Motor neuron (in vitro differentiated cells): Measurements from ENCODE around the gene OTOS. TPM values are rescaled to one million over a fixed set of nuclear protein-coding genes. Genes with fewer than 3 reads are reported as not detected.
A peak's percentile ranks its signal among the peaks of the same experiment; 100 is the strongest.

Experiments
- ATAC-seq, 8 experiments: fragments of 200-7000 bp; cut with Tn5 transposase; replicated peaks in 6 of 8; 2 replicates each; pipeline ENCODE4 v1.8.0; 2021; ENCODE audit warnings: mild to moderate bottlenecking in 8 of 8, moderate library complexity in 8 of 8
- H3K27ac ChIP-seq, 2 donors: fragments of 250-450 bp; sonication (Bioruptor Pico); 2 replicates each; pipeline ENCODE4 v1.9.0; 2021; ENCODE audit warnings: antibody characterized with exemption in 2 of 2, mild to moderate bottlenecking in 2 of 2, moderate library complexity in 1 of 2
- H3K4me1 ChIP-seq, 2 donors: fragments of 250-450 bp; sonication (Bioruptor Pico); replicated peaks in 1 of 2; 2 replicates each; pipeline ENCODE4 v1.6.1; 2021; ENCODE audit warnings: antibody characterized with exemption in 2 of 2, mild to moderate bottlenecking in 2 of 2, moderate library complexity in 1 of 2
- H3K4me3 ChIP-seq, 5 donors: fragments of 250-450 bp; sonication (Bioruptor Pico); 2 replicates each; pipeline ENCODE4 v1.9.0; 2021; ENCODE audit warnings: antibody characterized with exemption in 5 of 5, mild to moderate bottlenecking in 5 of 5, moderate library complexity in 4 of 5
- WGBS, 10 experiments: fragments of 450-650 bp; shearing (Covaris generic); methylation state at CpG; one replicate each; pipeline ENCODE4 v1.0.0; 2022; 5-methylcytosine and 5-hydroxymethylcytosine counted together
- in situ Hi-C, 9 experiments: fragments of 400-800 bp; cut with MboI; loops; one replicate each; pipeline ENCODE4 v1.15.0; 2021; ENCODE audit warnings: low sequenced_read_pairs in 9 of 9, low pct_unique_long_range_greater_than_20kb in 2 of 9; ENCODE audit not compliant: unreplicated experiment in 9 of 9
- total RNA-seq, 8 experiments: library from RNA; unstranded; fragments of 300-600 nt; gene quantifications; 2 replicates each; pipeline versions ENCODE4 v1.2.3 to v1.2.4, GENCODE V29; 2022

OTOS gene
- total RNA-seq, 8 experiments from 2014 or later = not detected

GRCh38 chr2:240138254-240138984 lies 2.0 kb downstream of the OTOS start:
- ATAC-seq = no peak
- in situ Hi-C loops = no loop called here
- Histone ChIP-seq H3K4me1 (peaks cover 6 to 8% of the 10 kb centered on the region in 2 donors), H3K27ac (no peak overlapping the region), H3K4me3 (no peak overlapping the region)
- WGBS, 10 experiments = 30 to 94% (median 50%) methylated on average over 1 to 6 of the region's 9 CpGs; no CpG with 5 or more reads in 5 of the 10 experiments

GRCh38 chr2:240137596-240138253 lies 2.7 kb downstream of the OTOS start:
- WGBS, 10 experiments = 40 to 100% (median 83%) methylated on average over 1 to 2 of the region's 19 CpGs; no CpG with 5 or more reads in 3 of the 10 experiments
- in situ Hi-C loops = no loop called here
- no peak overlapping the region for H3K27ac ChIP-seq
- H3K4me1 ChIP-seq = peaks cover 6 to 8% of the 10 kb centered on the region in 2 donors
- H3K4me3 ChIP-seq = no peak overlapping the region
- no peak for ATAC-seq

- Histone ChIP-seq H3K4me3 (peak overlapping the region; percentile 84 to 94 (median 91)), H3K4me1 (peaks cover 6 to 8% of the 10 kb centered on the region in 2 donors), H3K27ac (no peak overlapping the region)
- 20 to 100% (median 80%) methylated on average over 1 to 10 of the region's 36 CpGs; no CpG with 5 or more reads in 2 of the 10 experiments for WGBS, 10 experiments
- peak in 1 of 8 experiments; percentile 4 for ATAC-seq
- in situ Hi-C loops = no loop called here
These were observed 3.7 kb downstream of the OTOS start for GRCh38 chr2:240136671-240137292.

- H3K27ac ChIP-seq = peak within 1 kb of the TSS; percentile 36 to 80
- H3K4me3 ChIP-seq = peak within 1 kb of the TSS; percentile 84 to 94 (median 91)
- in situ Hi-C loops = no loop called here
- peaks cover 6 to 8% of the 10 kb centered on the region in 2 donors for H3K4me1 ChIP-seq
- peak; percentile 96 to 99 (median 98) for ATAC-seq
- WGBS, 10 experiments = 0% methylated on average over 6 to 12 of the region's 79 CpGs; no CpG with 5 or more reads in 7 of the 10 experiments
These were observed 4.3 kb downstream of the OTOS start, which contains the start of gene COPS9 for GRCh38 chr2:240136013-240136670. TSS of gene COPS9 (minus strand) at chr2:240136305. CDS start at chr2:240136284, 21 bp downstream.

GRCh38 chr2:240135706-240136012 lies 4.8 kb downstream of the OTOS start:
- peak overlapping the region; percentile 84 to 94 (median 91) for H3K4me3 ChIP-seq
- in situ Hi-C loops = no loop called here
- peaks cover 6 to 8% of the 10 kb centered on the region in 2 donors for H3K4me1 ChIP-seq
- WGBS, 10 experiments = 0% methylated on average over 2 to 9 of the region's 17 CpGs; no CpG with 5 or more reads in 7 of the 10 experiments
- no peak for ATAC-seq
- peak overlapping the region; percentile 36 to 80 for H3K27ac ChIP-seq

GRCh38 chr2:240134956-240135520 lies 5.4 kb downstream of the OTOS start:
- WGBS, 10 experiments = 40 to 90% (median 70%) methylated on average over 1 to 8 of the region's 15 CpGs; no CpG with 5 or more reads in 1 of the 10 experiments
- in situ Hi-C loops = no loop called here

GRCh38 chr2:240134466-240134865 lies 6.0 kb downstream of the OTOS start:
- in situ Hi-C loops = no loop called here
- Histone ChIP-seq H3K4me3 (peak overlapping the region in 2 of 5 donors; percentile 87 to 91), H3K4me1 (peaks cover 6 to 8% of the 10 kb centered on the region in 2 donors), H3K27ac (no peak overlapping the region)
- WGBS, 10 experiments = 83 to 100% (median 90%) methylated on average over 3 to 5 of the region's 6 CpGs; no CpG with 5 or more reads in 4 of the 10 experiments
- no peak for ATAC-seq

More at GRCh38 chr2:240134956-240135520, 5.4 kb downstream of the OTOS start:
- no peak for ATAC-seq
- peak overlapping the region; percentile 84 to 94 (median 91) for H3K4me3 ChIP-seq
- H3K4me1 ChIP-seq = peaks cover 6 to 8% of the 10 kb centered on the region in 2 donors
- H3K27ac ChIP-seq = no peak overlapping the region

- in situ Hi-C loops = no loop called here
- no peak overlapping the region for H3K27ac ChIP-seq
- H3K4me1 ChIP-seq = peaks cover 6 to 8% of the 10 kb centered on the region in 2 donors
- 60 to 100% (median 96%) methylated on average over 1 to 4 of the region's 10 CpGs; no CpG with 5 or more reads in 3 of the 10 experiments for WGBS, 10 experiments
- H3K4me3 ChIP-seq = no peak overlapping the region
- no peak for ATAC-seq
These were observed 7.1 kb downstream of the OTOS start for GRCh38 chr2:240133401-240133800.

GRCh38 chr2:240132651-240132980 lies 7.8 kb downstream of the OTOS start:
- Histone ChIP-seq H3K4me1 (peaks cover 6 to 8% of the 10 kb centered on the region in 2 donors), H3K27ac (no peak overlapping the region), H3K4me3 (no peak overlapping the region)
- in situ Hi-C loops = no loop called here
- no peak for ATAC-seq
- 86 to 100% (median 94%) methylated on average over 2 to 3 of the region's 5 CpGs; no CpG with 5 or more reads in 7 of the 10 experiments for WGBS, 10 experiments

- in situ Hi-C loops = no loop called here
- Histone ChIP-seq H3K4me3 (no peak overlapping the region), H3K27ac (no peak overlapping the region), H3K4me1 (peaks cover 6 to 8% of the 10 kb centered on the region in 2 donors)
- WGBS, 10 experiments = 87 to 100% (median 93%) methylated on average over 3 to 9 of the region's 22 CpGs; no CpG with 5 or more reads in 5 of the 10 experiments
- ATAC-seq = no peak
These were observed 8.4 kb downstream of the OTOS start for GRCh38 chr2:240131941-240132650.

GRCh38 chr2:240131296-240131695 lies 9.2 kb downstream of the OTOS start:
- in situ Hi-C loops = no loop called here
- no peak for ATAC-seq
- H3K4me3 ChIP-seq = no peak overlapping the region
- no peak overlapping the region for H3K27ac ChIP-seq
- peaks cover 6% of the 10 kb centered on the region in 2 donors for H3K4me1 ChIP-seq
- WGBS, 10 experiments = 40 to 100% (median 95%) methylated on average over 1 to 10 of the region's 16 CpGs; no CpG with 5 or more reads in 4 of the 10 experiments
